PFSK-1 (cell line): ENCODE results near the gene LIAS.

Experiments used
- REST ChIP-seq, 2 experiments: IDR thresholded peaks; 2 replicates each; pipeline versions ENCODE4 v1.6.1 to v1.8.0; 2011 to 2012; ENCODE audit warnings: low read depth in 2 of 2, low read length in 2 of 2, control low read depth in 1 of 2, inconsistent platforms in 1 of 2, mild to moderate bottlenecking in 1 of 2, moderate library complexity in 1 of 2; ENCODE audit not compliant: insufficient read depth in 1 of 2
- SIN3A ChIP-seq: IDR thresholded peaks from 2 replicates; pipeline ENCODE4 v1.6.1; 2012; ENCODE audit warnings: mild to moderate bottlenecking, low read length, moderate library complexity, borderline replicate concordance; ENCODE audit not compliant: insufficient read depth

GRCh38 chr4:39452860-39453587 is 5.8 kb upstream of the LIAS start:
- no peak for TF ChIP-seq SIN3A
- TF ChIP-seq REST (IDR thresholded peaks at IDR 0.05; ENCODE audit: insufficient read depth in 1 of 2, low read depth in 2 of 2, low read length in 2 of 2): no peak
